OCI-LY1 (cell line): Measurements from ENCODE around the gene RAB3C.
"Not testable (repeated sequence)": the region's sequence is repeated elsewhere in the genome, so short reads cannot be mapped to it uniquely, and the experiment has no call there.

ENCODE experiments used
- H2AFZ ChIP-seq: fragments of 200-600 bp; sonication (generic), shearing (Covaris generic); 2 replicates; pipeline ENCODE4 v1.6.0; 2014; ENCODE audit warnings: antibody characterized with exemption, mild to moderate bottlenecking, low read length
- H3F3A ChIP-seq: fragments of 200-600 bp; sonication (generic), shearing (Covaris generic); 2 replicates; pipeline ENCODE4 v1.6.0; 2014; ENCODE audit warnings: mild to moderate bottlenecking, antibody characterized with exemption, low read length, moderate library complexity; ENCODE audit not compliant: insufficient read depth
- H3K27ac ChIP-seq: fragments of 200-600 bp; sonication (generic); 2 replicates; pipeline ENCODE4 v1.5.1; 2014; ENCODE audit warnings: low read length, mixed run types, mild to moderate bottlenecking, low read depth; ENCODE audit not compliant: poor library complexity, severe bottlenecking
- H3K27me3 ChIP-seq: fragments of 200-600 bp; sonication (generic); 2 replicates; pipeline ENCODE4 v1.6.0; 2014; ENCODE audit warnings: antibody characterized with exemption, mild to moderate bottlenecking, low read length, moderate library complexity; ENCODE audit not compliant: insufficient read depth
- H3K36me3 ChIP-seq: fragments of 200-600 bp; sonication (generic); 2 replicates; pipeline ENCODE4 v1.6.1; 2014; ENCODE audit warnings: mild to moderate bottlenecking, antibody characterized with exemption, low read length, moderate library complexity, mixed read lengths; ENCODE audit not compliant: insufficient read depth
- H3K4me1 ChIP-seq: fragments of 200-600 bp; sonication (generic); 2 replicates; pipeline ENCODE4 v1.5.1; 2014; ENCODE audit warnings: mild to moderate bottlenecking, low read length, moderate library complexity; ENCODE audit not compliant: insufficient read depth, severe bottlenecking
- H3K4me2 ChIP-seq: fragments of 200-600 bp; sonication (generic), shearing (Covaris generic); 2 replicates; pipeline ENCODE4 v1.6.1; 2014; ENCODE audit warnings: low read length
- H3K4me3 ChIP-seq: fragments of 200-600 bp; sonication (generic); 2 replicates; pipeline ENCODE4 v1.5.1; 2014; ENCODE audit warnings: low read length, low read depth, mild to moderate bottlenecking, mixed read lengths; ENCODE audit not compliant: poor library complexity, severe bottlenecking
- H3K79me2 ChIP-seq: fragments of 200-600 bp; shearing (Covaris generic); 2 replicates; pipeline ENCODE4 v1.6.1; 2016; ENCODE audit warnings: mixed run types, low read length, mixed read lengths; ENCODE audit not compliant: insufficient read depth
- H3K9ac ChIP-seq: fragments of 200-600 bp; sonication (generic), shearing (Covaris generic); 2 replicates; pipeline ENCODE4 v1.6.1; 2014; ENCODE audit warnings: mild to moderate bottlenecking, low read length, mixed read lengths
- H3K9me2 ChIP-seq: fragments of 200-600 bp; sonication (generic), shearing (Covaris generic); 2 replicates; pipeline ENCODE4 v1.6.1; 2014; ENCODE audit warnings: low read depth, mild to moderate bottlenecking, low read length, mixed read lengths
- H3K9me3 ChIP-seq: fragments of 200-600 bp; shearing (Covaris generic); 2 replicates; pipeline ENCODE4 v1.6.1; 2014; ENCODE audit warnings: low read length, mixed read lengths
- H4K20me1 ChIP-seq: fragments of 200-600 bp; sonication (generic), shearing (Covaris generic); 2 replicates; pipeline ENCODE4 v1.6.0; 2016; ENCODE audit warnings: mild to moderate bottlenecking, low read length; ENCODE audit not compliant: insufficient read depth
- EZH2 ChIP-seq: fragments of 200-600 bp; sonication (generic), shearing (Covaris generic); IDR thresholded peaks from 2 replicates; pipeline ENCODE4 v1.8.0; 2017; ENCODE audit warnings: borderline replicate concordance, mixed run types, mild to moderate bottlenecking, antibody characterized with exemption, low read length, moderate library complexity, mixed read lengths
- TF ChIP-seq, protein P1 (sequence below): fragments of 200-600 bp; sonication (generic), shearing (Covaris generic); IDR thresholded peaks from 2 replicates; pipeline ENCODE4 v1.5.1; 2017; ENCODE audit warnings: mild to moderate bottlenecking, antibody characterized with exemption, low read length, moderate library complexity, mixed read lengths

The RAB3C gene

GRCh38 chr5:58582803-58583491 lies at the start of gene RAB3C:
Gene RAB3C, plus strand, starts transcription at chr5:58583075. Its CDS starts 134 bp downstream, at chr5:58583209.
- Histone ChIP-seq H3K27me3 (peaks cover 7% of the 10 kb centered on the region; the same call in 1 of the 2 replicates), H3K9me3 (no peaks in the 10 kb centered on the region), H3F3A (no peaks in the 10 kb centered on the region), H3K27ac (no peak within 1 kb of the TSS), H3K9me2 (no peaks in the 10 kb centered on the region), H3K36me3 (no peaks in the 10 kb centered on the region), H2AFZ (no peak within 1 kb of the TSS), H3K4me1 (no peaks in the 10 kb centered on the region), H3K4me2 (peak within 1 kb of the TSS; percentile 64), H3K9ac (no peak within 1 kb of the TSS), H3K79me2 (no peaks in the 10 kb centered on the region), H3K4me3 (peak within 1 kb of the TSS; percentile 61), H4K20me1 (no peaks in the 10 kb centered on the region)
- TF ChIP-seq EZH2, result no peak
- TF ChIP-seq, protein P1, sequence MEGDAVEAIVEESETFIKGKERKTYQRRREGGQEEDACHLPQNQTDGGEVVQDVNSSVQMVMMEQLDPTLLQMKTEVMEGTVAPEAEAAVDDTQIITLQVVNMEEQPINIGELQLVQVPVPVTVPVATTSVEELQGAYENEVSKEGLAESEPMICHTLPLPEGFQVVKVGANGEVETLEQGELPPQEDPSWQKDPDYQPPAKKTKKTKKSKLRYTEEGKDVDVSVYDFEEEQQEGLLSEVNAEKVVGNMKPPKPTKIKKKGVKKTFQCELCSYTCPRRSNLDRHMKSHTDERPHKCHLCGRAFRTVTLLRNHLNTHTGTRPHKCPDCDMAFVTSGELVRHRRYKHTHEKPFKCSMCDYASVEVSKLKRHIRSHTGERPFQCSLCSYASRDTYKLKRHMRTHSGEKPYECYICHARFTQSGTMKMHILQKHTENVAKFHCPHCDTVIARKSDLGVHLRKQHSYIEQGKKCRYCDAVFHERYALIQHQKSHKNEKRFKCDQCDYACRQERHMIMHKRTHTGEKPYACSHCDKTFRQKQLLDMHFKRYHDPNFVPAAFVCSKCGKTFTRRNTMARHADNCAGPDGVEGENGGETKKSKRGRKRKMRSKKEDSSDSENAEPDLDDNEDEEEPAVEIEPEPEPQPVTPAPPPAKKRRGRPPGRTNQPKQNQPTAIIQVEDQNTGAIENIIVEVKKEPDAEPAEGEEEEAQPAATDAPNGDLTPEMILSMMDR, result no peak

DNA sequence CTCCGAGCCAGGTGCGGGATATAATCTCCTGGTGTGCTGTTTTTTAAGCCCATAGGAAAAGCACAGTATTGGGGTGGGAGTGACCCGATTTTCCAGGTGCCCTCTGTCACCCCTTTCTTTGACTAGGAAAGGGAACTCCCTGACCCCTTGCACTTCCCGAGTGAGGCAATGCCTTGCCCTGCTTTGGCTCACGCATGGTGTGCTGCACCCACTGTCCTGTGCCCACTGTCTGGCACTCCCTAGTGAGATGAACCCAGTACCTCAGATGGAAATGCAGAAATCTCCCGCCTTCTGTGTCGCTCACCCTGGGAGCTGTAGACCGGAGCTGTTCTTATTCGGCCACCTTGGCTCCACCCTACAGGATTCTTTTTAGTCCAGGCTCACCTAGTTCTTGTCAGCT lies 40.9 kb upstream of the RAB3C start:
- peaks cover 19% of the 10 kb centered on the region for H3K4me1 ChIP-seq
- H3K4me2 ChIP-seq, H4K20me1 ChIP-seq, H3K36me3 ChIP-seq, H3K9ac ChIP-seq, H3K9me3 ChIP-seq, H3K9me2 ChIP-seq, H3K27me3 ChIP-seq, H3K4me3 ChIP-seq, H3K27ac ChIP-seq, H2AFZ ChIP-seq, H3K79me2 ChIP-seq, H3F3A ChIP-seq: not testable (repeated sequence)

DNA sequence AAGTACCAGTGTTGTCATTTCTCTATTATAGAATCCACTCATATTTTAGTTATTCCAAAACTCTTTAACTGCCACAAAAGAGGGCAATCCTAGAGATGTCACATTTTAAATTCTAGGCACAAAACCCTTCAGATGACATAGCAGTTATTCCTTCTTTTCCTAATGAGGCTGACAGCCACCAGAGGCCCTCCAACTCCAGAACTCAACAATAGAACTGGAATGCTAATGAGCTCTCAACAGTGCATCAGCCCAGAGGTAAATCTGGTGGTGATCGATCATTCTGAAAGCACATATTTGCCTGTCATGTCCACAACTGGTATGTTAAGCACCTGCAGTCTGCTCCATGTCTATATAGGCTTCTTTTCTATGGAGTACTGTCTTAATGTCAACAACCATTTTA lies 40.2 kb upstream of the RAB3C start:
- Histone ChIP-seq H3K4me1 (peaks cover 19% of the 10 kb centered on the region), H3K27ac (no peak overlapping the region)

More for the DNA sequence above, 40.2 kb upstream of the RAB3C start:
- H3K9ac ChIP-seq, result no peak overlapping the region
- no peaks in the 10 kb centered on the region for H3F3A ChIP-seq
- no peaks in the 10 kb centered on the region for H3K9me2 ChIP-seq
- H2AFZ ChIP-seq, result no peak overlapping the region
- no peaks in the 10 kb centered on the region for H4K20me1 ChIP-seq
- TF ChIP-seq, protein P1, result no peak
- no peak for TF ChIP-seq EZH2
- H3K27me3 ChIP-seq, result no peaks in the 10 kb centered on the region
- H3K4me2 ChIP-seq, result no peak overlapping the region
- no peaks in the 10 kb centered on the region for H3K79me2 ChIP-seq
- H3K9me3 ChIP-seq, result no peaks in the 10 kb centered on the region
- no peak overlapping the region for H3K4me3 ChIP-seq
- H3K36me3 ChIP-seq, result no peaks in the 10 kb centered on the region
